Nucleus accumbens (tissue), 56 donors: ENCODE measurements around the gene RABAC1.

ENCODE experiments used
- DNase-seq, 56 donors: peaks; one replicate each; lab custom pipeline; 2025; lab: John Stamatoyannopoulos, UW

RABAC1 gene

DNA sequence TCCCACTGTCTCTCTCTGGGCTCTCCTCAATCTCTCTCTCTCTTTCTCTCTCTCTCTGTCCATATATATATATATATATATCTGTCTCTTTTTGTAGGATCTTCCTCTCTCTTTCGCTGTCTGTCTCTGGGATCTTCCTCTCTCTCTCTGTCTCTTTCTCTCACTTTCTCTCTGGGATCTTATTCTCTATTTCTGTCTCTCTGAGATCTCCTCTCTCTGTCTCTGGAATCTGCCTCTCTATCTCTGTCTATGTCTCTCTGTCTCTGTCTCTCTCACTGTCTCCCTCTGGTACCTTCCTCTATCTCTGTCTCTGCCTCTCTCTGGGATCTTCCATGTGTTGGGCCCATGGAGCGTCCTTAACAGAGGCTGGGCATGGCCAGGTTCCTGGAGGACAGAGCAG, 31.5 kb upstream of the RABAC1 start:
- DNase-seq: no peak

DNA sequence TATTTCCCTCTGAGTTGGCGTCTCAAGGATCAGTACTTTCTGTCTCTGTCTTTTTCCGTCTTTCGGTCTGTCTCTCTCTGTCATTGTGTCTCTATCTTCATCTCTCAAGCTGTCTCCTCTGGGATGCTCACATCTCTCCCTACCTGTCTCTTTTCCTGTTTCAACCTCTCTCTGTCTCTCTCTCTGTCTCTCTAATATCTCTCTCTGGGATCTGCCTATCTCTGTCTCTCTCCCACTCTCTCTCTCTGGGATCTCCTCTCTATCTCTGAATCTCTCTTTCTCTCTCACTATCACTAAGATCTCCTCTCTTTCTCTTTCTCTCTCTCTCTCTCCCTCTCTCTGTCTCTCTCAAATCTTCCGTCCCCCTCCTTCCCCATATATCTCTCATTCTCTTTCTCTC, 30.9 kb upstream of the RABAC1 start:
- no peak for DNase-seq

DNA sequence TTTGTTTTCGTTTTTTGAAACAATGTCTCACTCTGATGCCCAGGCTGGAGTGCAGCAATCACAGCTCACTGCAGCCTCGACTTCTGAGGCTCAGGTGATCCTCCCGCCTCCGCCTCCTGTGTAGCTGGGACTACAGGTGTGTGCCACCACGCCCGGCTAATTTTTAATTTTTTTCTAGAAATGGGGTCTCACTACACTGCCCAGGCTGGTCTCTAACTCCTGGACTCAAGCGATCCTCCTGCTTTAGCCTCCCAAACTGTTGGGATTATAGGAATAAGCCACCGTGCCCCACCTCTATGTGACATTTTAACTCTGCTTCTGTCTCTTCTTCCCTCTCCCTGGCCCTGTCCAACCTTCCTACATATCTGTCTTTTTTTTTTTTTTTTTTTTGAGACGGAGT, 29.8 kb upstream of the RABAC1 start:
- no peak for DNase-seq

DNA sequence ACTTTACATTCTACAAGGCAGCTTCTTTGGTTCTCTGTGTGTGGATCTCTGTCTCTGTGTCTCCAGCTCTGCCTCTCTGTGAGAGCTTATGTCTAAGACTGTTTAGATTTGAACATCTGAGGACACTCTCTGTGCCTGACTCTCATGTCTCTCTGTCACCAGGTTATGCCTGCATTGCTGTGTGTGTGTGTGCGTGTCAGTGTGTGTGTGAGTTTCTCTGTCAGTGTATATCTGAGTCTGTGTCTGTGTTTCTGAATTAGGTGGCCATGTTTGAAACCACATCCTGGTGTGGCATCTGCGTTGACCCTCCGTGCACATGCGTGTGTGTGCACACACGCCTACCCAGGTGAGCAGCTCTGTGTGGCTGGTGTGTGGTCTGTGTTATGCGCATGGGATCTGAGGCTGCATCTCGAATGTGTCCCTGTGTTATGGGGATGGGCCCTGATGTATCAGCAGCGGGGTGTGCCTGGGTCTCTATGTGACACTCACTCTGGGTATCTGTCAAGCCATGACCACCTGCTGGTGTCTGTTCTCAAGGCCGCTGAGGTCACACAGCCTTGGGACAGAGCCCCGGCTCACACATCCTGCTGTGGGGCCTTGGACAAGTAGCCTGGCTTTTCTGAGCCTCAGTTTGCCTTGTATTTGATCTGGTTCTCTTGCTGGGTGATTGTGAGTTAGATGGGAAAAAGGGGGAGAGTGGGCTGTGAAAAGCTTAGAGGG, 28.2 kb upstream of the RABAC1 start:
- no peak for DNase-seq

DNA sequence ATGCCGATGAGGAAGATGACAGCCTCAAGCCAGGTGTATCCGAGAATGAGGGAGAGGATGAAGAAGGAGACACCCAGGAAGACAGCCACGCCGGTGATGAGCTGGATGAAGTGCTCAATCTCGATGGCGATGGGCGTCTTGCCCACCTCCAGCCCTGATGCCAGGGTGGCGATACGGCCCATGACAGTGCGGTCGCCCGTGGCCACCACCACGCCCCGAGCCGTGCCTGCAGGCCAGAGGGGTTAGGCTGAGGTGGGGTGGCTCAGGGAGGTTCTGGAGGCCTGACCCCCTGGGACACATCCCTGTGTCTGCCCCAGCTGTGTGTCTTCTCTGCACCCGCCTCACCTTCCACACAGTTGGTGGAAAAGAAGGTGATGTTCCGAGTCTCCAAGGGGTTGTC, 25.8 kb upstream of the RABAC1 start:
- no peak for DNase-seq

DNA sequence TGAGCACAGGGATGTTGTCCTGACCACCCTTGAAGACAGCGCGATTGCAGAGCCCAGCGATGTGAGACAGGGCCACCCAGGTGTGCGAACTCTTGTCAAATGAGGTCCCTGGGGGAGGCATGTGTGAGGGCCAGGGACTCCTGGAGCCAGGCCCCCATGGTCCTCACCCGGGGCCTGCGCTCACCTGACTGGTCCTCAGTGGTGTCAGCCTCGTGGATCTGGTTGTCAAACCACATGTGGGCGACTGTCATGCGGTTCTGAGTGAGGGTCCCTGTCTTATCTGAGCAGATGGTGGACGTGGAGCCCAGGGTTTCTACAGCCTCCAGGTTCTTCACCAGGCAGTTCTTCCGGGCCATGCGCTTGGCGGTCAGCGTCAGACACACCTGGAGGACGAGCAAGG, 22.6 kb upstream of the RABAC1 start:
- no peak for DNase-seq

DNA sequence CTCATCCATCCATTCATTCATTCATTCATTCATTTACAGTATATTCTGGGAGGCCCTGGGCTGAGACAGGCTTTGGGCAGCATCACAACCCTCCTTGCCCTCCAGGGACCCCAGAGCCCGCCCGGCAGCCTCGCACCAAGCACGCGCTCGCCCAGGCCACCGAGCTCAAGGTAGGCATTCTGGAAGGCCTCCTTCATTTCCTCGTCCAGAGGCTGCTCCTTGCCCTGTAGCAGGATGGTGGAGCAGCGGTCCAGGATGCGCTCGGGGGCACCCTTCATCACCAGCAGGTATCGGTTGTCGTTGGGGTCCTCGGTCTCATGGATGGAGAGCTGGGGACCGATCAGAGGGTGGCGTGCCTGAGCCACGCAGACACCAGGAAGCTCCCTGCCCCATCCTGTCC, 19.3 kb upstream of the RABAC1 start:
- no peak for DNase-seq

DNA sequence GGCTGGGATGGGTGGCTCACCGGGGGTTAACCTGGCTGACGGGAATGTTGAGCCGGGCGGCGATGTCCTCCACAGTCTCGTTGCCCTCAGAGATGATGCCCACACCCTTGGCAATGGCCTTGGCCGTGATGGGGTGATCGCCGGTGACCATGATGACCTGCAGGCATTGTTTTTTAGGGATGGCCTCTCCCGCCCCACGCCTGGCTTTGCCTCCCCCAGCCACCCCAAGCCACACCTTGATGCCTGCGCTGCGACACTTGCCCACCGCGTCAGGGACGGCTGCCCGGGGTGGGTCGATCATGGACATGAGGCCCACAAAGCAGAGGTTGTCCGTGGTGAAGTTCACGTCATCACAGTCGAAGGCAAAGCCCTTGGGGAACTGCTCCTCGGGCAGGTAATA, 18.8 kb upstream of the RABAC1 start:
- DNase-seq: no peak

DNA sequence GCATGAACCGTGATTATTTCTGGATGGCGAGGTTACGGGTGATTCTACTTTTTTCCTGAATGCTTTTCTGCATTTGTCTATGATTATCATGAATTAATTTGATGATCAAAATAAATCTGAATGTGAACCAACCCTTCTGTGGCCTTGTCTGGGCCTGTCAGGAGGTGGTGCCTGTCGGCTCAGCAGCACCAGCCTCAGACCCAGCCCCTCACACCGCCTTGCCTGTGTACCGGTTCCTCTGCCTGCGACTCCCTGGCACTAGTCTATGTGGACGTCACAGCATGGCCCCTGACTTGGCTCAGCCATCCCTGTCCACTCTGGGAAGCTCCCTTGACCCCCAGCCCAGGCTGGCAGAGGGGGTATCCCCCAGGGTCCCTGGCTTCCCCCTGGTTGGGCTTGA, 15.5 kb upstream of the RABAC1 start:
- DNase-seq: no peak

DNA sequence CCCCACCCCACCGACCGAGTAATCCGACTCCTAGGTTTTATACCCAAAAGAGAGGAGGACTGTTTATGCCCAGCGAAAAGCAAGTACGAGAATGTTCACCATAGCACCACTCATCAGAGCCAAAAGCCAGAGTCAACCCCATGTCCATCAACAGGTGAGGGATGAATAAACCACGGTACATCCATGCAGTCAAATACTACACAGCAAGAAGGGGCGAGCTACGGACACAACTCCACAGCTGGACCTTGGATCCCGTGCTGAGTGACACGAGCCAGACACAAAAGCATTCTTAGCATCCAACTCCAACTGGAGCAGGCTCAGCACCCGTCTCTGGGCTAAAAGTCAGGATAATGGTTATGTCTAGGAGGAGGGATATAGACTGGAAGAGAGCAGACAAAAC, 12.2 kb upstream of the RABAC1 start:
- no peak for DNase-seq

DNA sequence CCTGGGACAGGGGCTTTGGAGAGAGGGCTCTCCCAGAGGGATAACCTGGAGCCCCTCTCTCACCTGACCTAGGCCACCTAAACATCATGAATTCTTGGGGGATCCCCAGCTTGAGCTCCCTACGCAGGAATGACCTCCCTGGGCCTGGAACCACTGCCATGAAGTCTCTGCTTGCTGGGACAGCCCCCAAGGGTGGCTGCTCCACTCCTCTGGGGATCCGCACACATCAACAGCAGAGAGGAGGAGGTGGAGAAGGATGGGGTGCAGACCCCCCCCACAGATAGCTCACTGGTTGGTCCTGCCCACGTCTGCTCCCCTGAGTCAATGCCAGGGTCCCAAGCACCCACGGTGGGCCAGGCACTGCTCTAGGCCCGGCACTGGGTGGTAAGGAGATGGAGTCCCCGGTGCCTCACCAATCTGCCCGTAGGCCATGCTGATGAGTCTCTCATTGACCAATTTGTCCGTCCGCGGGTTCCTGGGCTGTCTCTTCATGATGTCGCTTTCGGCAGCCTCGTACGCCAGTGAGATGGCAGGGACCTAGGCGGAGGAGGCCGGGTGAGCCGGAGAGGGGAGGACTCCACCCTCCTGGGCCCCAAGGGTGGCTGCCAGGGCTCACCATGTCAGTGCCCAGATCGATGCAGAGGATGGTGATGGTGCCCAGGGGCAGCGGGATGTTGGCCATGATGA, 10.8 kb upstream of the RABAC1 start:
- no peak for DNase-seq

DNA sequence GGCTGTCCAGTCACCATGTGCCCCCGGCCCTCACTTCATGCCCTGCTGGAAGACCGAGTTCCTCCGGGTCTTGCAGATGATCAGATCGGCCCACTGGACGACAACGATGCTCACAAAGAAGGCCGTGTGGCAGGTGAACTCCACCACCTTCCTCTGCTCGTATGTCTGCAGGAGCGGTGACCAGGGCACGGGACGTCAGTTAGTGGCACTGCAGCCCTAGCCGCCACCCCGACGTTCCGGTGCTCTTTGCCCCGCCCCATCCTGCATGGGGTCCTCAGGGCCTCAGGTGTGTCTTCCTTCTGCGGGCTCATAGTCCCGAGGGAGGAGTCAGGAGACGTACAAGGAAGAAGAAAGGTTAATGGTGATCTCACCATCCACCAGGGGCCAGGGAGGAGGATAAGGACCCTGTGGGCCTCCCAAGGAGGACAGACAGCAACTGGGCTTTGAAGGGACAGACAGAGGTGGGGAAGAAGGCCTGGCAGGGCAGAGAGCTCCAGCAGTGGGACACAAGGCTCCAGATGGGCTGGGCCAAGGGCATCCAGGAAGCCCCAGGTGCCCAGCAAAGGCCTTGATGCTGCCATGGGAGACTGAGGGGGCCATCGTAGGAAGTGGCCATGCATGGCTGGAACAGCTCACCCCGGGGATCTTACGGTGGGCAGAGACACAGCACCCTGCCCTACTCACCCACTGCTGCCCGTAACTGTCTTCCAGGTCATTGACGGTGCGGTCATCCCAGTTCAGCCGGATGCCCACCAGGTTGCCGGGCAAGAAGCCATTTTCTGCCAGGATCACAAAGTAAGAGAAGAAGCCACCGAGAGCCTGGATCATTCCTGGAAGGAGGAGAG, 9.9 kb upstream of the RABAC1 start:
- no peak for DNase-seq

DNA sequence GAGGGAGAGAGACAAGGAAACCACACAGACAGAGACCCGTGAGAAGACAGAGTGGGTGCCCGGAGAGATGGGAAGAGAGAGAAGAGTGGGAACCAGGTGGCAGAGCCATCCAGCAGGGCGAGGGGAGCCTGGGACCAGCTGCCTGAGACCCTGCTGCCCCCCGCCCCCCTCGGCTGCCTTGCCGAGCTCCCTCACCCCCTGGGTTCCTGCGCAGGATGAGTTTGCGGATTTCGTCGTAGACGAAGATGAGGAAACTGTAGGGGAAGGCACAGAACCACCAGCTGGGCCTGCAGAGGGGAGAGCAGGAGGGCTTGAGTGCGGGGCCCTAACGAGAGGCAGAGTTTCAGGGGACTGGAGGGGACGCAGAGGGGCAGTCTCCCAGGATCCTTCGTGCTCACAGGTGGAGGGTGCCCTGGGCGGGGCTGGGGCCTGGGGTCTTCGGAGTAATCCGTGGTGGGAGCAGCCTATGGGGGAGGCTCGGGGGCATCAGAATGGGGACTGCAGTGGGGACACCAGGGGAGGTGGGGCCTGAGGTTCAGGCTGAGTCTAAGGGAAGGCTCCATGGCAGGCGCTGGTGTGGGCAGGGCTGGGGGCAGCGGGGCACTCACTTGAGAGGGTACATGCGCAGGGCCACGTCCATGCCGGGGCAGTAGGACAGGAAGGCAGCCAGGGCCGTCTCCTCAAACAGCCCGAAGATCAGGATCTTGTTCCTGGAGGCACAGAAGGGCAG, 8.1 kb upstream of the RABAC1 start:
- no peak for DNase-seq

DNA sequence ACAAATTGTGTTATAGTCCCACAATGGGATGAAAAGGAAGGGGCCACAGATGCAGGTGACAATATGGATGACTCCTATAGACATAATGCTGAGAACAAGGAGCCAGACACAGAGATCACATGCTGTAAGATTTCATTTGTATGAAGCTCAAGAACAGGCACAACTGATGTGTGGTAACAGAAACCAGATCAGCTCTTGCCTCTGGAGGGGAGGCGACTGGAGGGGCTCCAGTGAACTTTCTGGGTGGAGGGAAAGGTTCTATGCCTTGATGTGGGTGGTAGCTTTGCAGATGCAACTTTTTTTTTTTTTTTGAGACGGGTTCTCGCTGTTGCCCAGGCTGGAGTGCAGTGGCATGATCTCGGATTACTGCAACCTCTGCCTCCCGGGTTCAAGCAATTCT, 6.0 kb upstream of the RABAC1 start:
- no peak for DNase-seq

DNA sequence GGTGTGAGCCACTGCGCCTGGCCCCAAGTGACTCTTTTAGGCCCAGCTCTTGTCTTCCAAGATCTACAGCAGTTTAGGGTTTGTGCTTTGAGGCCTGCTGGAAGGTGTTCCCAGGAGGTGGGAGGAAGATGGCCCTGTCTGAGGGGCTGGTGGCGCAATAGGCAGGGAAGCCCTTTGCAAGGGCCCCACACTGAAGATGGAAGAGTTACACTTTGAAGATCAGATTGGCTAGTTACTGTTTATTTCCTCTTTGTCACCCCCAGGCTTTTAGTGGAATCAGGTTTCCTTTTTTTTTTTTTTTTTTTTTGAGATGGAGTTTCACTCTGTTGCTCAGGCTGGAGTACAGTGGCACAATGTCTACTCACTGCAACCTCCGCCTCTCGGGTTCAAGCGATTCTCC, 1.9 kb upstream of the RABAC1 start:
- DNase-seq: no peak

DNA sequence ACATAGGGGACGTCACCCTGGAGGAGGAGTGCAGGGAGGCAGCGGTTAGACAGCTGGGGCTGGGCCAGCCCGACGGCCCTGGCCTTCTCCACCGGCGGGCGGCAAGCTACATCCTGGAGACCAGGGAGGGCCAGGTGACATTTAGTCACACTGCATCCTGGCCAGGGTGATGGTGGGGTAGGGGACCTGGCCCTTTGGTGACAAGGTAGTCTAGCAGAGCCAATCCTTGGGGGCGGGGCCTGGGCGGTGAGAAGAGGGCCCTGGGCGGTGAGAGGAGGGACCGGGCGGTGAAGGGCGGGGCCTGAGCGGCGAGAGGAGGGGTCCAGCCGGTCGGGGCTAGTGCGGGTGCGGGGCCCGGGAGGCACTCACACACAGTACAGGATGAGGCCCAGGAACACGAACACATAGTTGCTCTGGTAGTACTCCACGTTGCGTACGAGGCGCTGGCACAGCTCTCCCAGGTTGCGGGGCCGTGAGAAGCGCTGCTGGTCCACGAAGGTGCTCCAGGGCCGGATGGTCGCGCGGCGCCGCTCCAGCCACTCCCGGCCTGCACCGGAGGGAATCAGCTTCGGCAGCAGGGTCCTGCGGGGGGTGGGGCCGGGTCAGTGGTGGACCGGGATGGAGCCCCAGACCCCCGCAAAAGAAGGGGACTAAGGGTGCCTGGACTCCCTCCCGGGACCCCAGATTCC, 610 bp downstream of the RABAC1 start:
- peak in 42 of 56 donors; percentile 3 to 67 (median 28) for DNase-seq

DNA sequence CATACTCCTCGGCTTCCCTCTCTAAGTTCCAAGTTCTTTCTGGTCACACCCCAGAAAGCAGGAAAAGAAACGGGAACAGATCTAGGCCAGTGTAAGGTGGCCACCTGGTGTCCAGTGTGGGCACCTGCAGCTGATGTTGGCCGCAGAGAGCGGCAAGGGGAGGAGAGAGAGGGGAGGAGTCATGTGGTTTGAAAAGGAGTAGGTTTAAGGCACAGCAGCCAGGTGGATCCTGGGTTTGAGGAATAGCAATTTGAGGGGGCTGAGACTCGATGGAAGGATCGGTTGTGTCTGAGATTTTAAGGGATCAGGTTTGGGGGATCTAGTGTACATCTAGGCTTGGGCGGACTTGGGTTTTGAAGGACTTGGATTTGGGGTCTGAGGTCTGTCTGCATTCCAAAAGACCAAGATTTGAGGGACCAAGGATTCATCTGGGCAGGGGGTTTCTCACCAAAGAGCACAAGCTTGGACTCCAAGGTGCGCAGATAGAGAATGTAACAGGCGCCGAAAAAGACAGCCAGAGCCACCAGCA, 1.2 kb downstream of the RABAC1 start:
- peak in 32 of 56 donors; percentile 2 to 61 (median 13) for DNase-seq

DNA sequence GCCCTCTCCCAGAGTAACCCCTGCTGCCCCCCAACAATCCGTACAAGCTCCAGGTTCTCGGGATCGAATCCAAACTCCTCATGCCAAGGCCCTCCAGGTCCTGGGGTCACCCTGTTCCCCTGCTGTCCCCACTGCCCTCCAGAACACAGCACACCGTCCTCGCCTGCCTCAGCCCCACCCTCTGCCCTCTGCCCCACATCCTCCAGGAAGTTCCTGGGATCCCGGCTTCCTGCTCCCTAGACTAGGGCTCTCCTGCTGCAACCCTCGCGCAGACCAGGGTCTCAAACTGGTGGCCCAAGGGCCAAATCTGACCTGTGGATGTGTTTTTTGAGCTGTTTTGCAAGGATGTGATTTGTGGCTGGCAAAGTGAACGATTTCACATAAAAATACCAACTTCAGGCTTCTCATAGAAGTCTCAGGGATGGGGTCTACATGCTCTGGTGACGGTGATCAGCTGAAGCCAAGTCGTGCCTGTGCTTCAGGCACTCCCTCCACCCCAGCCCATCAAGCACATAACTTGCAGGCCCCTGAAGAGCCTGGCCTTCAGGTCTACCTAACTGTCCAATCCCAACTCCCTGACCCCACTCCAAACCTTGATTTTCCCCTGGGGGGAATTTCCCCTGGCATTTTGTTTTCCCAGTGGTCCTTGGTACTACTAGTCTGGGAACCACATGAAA, 1.8 kb downstream of the RABAC1 start:
- no peak for DNase-seq

DNA sequence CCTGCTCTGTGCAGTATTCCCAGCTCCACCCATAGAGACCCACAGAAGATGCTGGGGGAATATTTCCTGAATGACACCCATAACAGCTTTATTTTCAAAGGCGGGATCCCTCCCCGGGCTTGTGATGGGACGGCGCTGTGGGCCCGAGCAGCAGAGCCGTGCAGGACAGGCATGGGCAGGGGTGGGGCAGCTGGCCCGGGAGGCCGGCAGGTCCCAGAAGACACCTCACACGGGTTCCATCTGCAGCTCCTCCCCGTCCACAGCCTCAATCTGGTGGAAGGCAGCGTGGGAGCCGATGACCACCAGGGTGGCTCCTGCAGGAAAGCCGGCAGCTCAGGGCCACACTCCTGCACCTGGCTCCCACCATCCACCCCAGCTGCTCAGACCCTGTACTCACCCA, 2.5 kb downstream of the RABAC1 start:
- no peak for DNase-seq
